CD4-positive, CD25-positive, alpha-beta regulatory T cell (primary cell): Measurements from ENCODE around the gene HBG1. TPM values are rescaled to one million over a fixed set of nuclear protein-coding genes. Genes with fewer than 3 reads are reported as not detected.
"Not testable (repeated sequence)": the region's sequence is repeated elsewhere in the genome, so short reads cannot be mapped to it uniquely, and the experiment has no call there.

Source experiments
- ATAC-seq, 2 donors: fragments of 150-1000 bp; cut with Tn5 transposase; one replicate each; pipeline ENCODE4 v1.10.0; 2021; ENCODE audit warnings: low read depth in 2 of 2, moderate number of reproducible peaks in 2 of 2, moderate library complexity in 1 of 2
- DNase-seq, 3 donors: peaks; one replicate each; pipeline versions ENCODE4 v3.0.0 to v3.0.0-alpha.2; 2012 to 2022; ENCODE audit warnings: mixed read lengths in 1 of 3
- H3K27ac ChIP-seq: one replicate; pipeline ENCODE4 v1.7.0; 2013; ENCODE audit warnings: mild to moderate bottlenecking, low read length; ENCODE audit not compliant: insufficient read depth, poor library complexity, severe bottlenecking
- H3K27me3 ChIP-seq: one replicate; pipeline ENCODE4 v1.7.0; 2013; ENCODE audit warnings: low read length; ENCODE audit not compliant: control insufficient read depth, insufficient read depth
- H3K36me3 ChIP-seq: one replicate; pipeline ENCODE4 v1.7.0; 2013; ENCODE audit warnings: mild to moderate bottlenecking, low read length, moderate library complexity; ENCODE audit not compliant: control insufficient read depth, insufficient read depth
- H3K4me1 ChIP-seq: 2 replicates; pipeline ENCODE4 v1.7.0; 2013; ENCODE audit warnings: mild to moderate bottlenecking, low read length; ENCODE audit not compliant: insufficient read depth, control insufficient read depth, poor library complexity, severe bottlenecking
- H3K4me3 ChIP-seq: one replicate; pipeline ENCODE4 v1.7.0; 2013; ENCODE audit warnings: low read depth, mild to moderate bottlenecking, low read length, moderate library complexity
- H3K9me3 ChIP-seq, 2 experiments: 1 replicate in 1 of 2; 2 replicates in 1 of 2; pipeline ENCODE4 v1.7.0; 2013; ENCODE audit warnings: low read length in 2 of 2, mild to moderate bottlenecking in 1 of 2, moderate library complexity in 1 of 2; ENCODE audit not compliant: control insufficient read depth in 2 of 2
- H3K27ac Mint-ChIP-seq, 3 donors: one replicate each; pipeline ENCODE4 v1.8.0; 2020 to 2022; ENCODE audit warnings: mild to moderate bottlenecking in 3 of 3, mixed read lengths in 3 of 3, moderate library complexity in 2 of 3
- H3K27me3 Mint-ChIP-seq: one replicate; pipeline ENCODE4 v1.8.0; 2022; ENCODE audit warnings: mild to moderate bottlenecking, mixed read lengths
- H3K36me3 Mint-ChIP-seq: one replicate; pipeline ENCODE4 v1.8.0; 2020; ENCODE audit warnings: mixed read lengths
- H3K4me1 Mint-ChIP-seq, 4 donors: one replicate each; pipeline ENCODE4 v1.8.0; 2020 to 2022; ENCODE audit warnings: mixed read lengths in 4 of 4, mild to moderate bottlenecking in 1 of 4
- H3K4me3 Mint-ChIP-seq, 4 donors: one replicate each; pipeline ENCODE4 v1.8.0; 2020 to 2022; ENCODE audit warnings: mild to moderate bottlenecking in 4 of 4, mixed read lengths in 4 of 4, moderate library complexity in 3 of 4
- H3K9me3 Mint-ChIP-seq, 7 donors: one replicate each; pipeline ENCODE4 v1.8.0; 2020 to 2022; ENCODE audit warnings: mixed read lengths in 7 of 7, mild to moderate bottlenecking in 3 of 7, moderate library complexity in 2 of 7
- polyA plus RNA-seq, 4 donors: library from polyadenylated mRNA; unstranded; fragments of 300-500 nt; fragmentation: Illumina TruSeq; gene quantifications; one replicate each; pipeline ENCODE4 v1.2.3, GENCODE V29; 2021
- total RNA-seq: library from RNA; stranded (reverse); gene quantifications from one replicate; pipeline ENCODE4 v1.2.3, GENCODE V29; 2022

Gene HBG1
- total and polyA plus RNA-seq, 5 donors from 2014 or later: not detected

GRCh38 chr11:5258543-5259262 lies 9.0 kb upstream of the HBG1 start:
- Histone ChIP-seq H3K27ac (no peak overlapping the region), H3K27me3 (no peaks in the 10 kb centered on the region), H3K36me3 (no peaks in the 10 kb centered on the region), H3K9me3 (no peaks in the 10 kb centered on the region), H3K4me1 (no peaks in the 10 kb centered on the region), H3K4me3 (no peak overlapping the region)
- Mint-ChIP-seq H3K4me3 (no peak overlapping the region), H3K36me3 (no peaks in the 10 kb centered on the region), H3K9me3 (peaks cover 0 to 8% (median 2%) of the 10 kb centered on the region in 7 donors), H3K27ac (no peak overlapping the region), H3K4me1 (no peaks in the 10 kb centered on the region), H3K27me3 (no peaks in the 10 kb centered on the region)
- DNase-seq: no peak
- ATAC-seq: no peak

- no peaks in the 10 kb centered on the region for H3K27me3 ChIP-seq
- no peaks in the 10 kb centered on the region for H3K4me1 ChIP-seq
- no peaks in the 10 kb centered on the region for H3K9me3 ChIP-seq
- Mint-ChIP-seq H3K4me1 (no peaks in the 10 kb centered on the region), H3K4me3 (no peak overlapping the region), H3K27ac (no peak overlapping the region), H3K36me3 (no peaks in the 10 kb centered on the region), H3K27me3 (no peaks in the 10 kb centered on the region), H3K9me3 (peaks cover 0 to 8% (median 0%) of the 10 kb centered on the region in 7 donors)
- no peaks in the 10 kb centered on the region for H3K36me3 ChIP-seq
- ATAC-seq: no peak
- no peak for DNase-seq
- no peak overlapping the region for H3K4me3 ChIP-seq
- no peak overlapping the region for H3K27ac ChIP-seq
Observed at GRCh38 chr11:5257296-5257695, 7.6 kb upstream of the HBG1 start.

- not testable (repeated sequence) for H3K27me3 ChIP-seq, H3K4me3 ChIP-seq, H3K36me3 Mint-ChIP-seq, H3K4me1 ChIP-seq, H3K9me3 ChIP-seq, H3K27me3 Mint-ChIP-seq, DNase-seq, H3K27ac Mint-ChIP-seq, H3K4me1 Mint-ChIP-seq, H3K9me3 Mint-ChIP-seq, H3K27ac ChIP-seq, H3K36me3 ChIP-seq, H3K4me3 Mint-ChIP-seq, ATAC-seq
Observed at GRCh38 chr11:5254646-5255413, 5.2 kb upstream of the HBG1 start, which contains the start of gene HBG2. Gene HBG2 (minus strand): TSS chr11:5254781. CDS start chr11:5254728, 53 bp downstream.

- not testable (repeated sequence) for H3K27ac Mint-ChIP-seq, H3K27me3 Mint-ChIP-seq
Observed at GRCh38 chr11:5254023-5254422, 4.4 kb upstream of the HBG1 start.

GRCh38 chr11:5253440-5253839 lies 3.8 kb upstream of the HBG1 start:
- ATAC-seq, H3K9me3 Mint-ChIP-seq, H3K36me3 Mint-ChIP-seq: not testable (repeated sequence)

More at GRCh38 chr11:5254023-5254422, 4.4 kb upstream of the HBG1 start:
- not testable (repeated sequence) for H3K4me3 ChIP-seq, H3K36me3 ChIP-seq, H3K4me3 Mint-ChIP-seq, H3K9me3 ChIP-seq, H3K27ac ChIP-seq, H3K36me3 Mint-ChIP-seq, H3K9me3 Mint-ChIP-seq, H3K4me1 Mint-ChIP-seq, H3K4me1 ChIP-seq, ATAC-seq, DNase-seq, H3K27me3 ChIP-seq

GRCh38 chr11:5252919-5253265 lies 3.2 kb upstream of the HBG1 start:
- Mint-ChIP-seq H3K27me3 (no peaks in the 10 kb centered on the region), H3K4me3 (no peak overlapping the region), H3K27ac (no peak overlapping the region), H3K4me1 (no peaks in the 10 kb centered on the region), H3K36me3 (no peaks in the 10 kb centered on the region), H3K9me3 (peaks cover 0 to 2% (median 0%) of the 10 kb centered on the region in 7 donors)
- H3K4me1 ChIP-seq: no peaks in the 10 kb centered on the region
- ATAC-seq: no peak
- DNase-seq: no peak
- no peaks in the 10 kb centered on the region for H3K27me3 ChIP-seq
- no peak overlapping the region for H3K4me3 ChIP-seq
- no peak overlapping the region for H3K27ac ChIP-seq
- no peaks in the 10 kb centered on the region for H3K36me3 ChIP-seq
- H3K9me3 ChIP-seq: no peaks in the 10 kb centered on the region

More at GRCh38 chr11:5253440-5253839, 3.8 kb upstream of the HBG1 start:
- not testable (repeated sequence) for DNase-seq, H3K9me3 ChIP-seq, H3K36me3 ChIP-seq, H3K27ac Mint-ChIP-seq, H3K4me1 Mint-ChIP-seq, H3K27me3 ChIP-seq, H3K4me1 ChIP-seq, H3K4me3 Mint-ChIP-seq, H3K27ac ChIP-seq, H3K4me3 ChIP-seq, H3K27me3 Mint-ChIP-seq

- no peak overlapping the region for H3K27ac Mint-ChIP-seq
- no peaks in the 10 kb centered on the region for H3K27me3 ChIP-seq
- H3K9me3 ChIP-seq: no peaks in the 10 kb centered on the region
- DNase-seq (no peak), ATAC-seq (no peak)
- H3K4me3 Mint-ChIP-seq: no peak overlapping the region
- no peaks in the 10 kb centered on the region for H3K27me3 Mint-ChIP-seq
- no peak overlapping the region for H3K27ac ChIP-seq
- H3K4me3 ChIP-seq: no peak overlapping the region
- no peaks in the 10 kb centered on the region for H3K4me1 Mint-ChIP-seq
- H3K9me3 Mint-ChIP-seq: no peaks in the 10 kb centered on the region
- no peaks in the 10 kb centered on the region for H3K4me1 ChIP-seq
- no peaks in the 10 kb centered on the region for H3K36me3 ChIP-seq
- H3K36me3 Mint-ChIP-seq: no peaks in the 10 kb centered on the region
Observed at GRCh38 chr11:5252192-5252918, 2.7 kb upstream of the HBG1 start.
